GM21360 (cell line): Measurements from ENCODE around the gene GCA.

ENCODE experiments used
- ATAC-seq: cut with Tn5 transposase; IDR thresholded peaks from one replicate; pipeline ENCODE4 v1.9.1; 2021; ENCODE audit warnings: mild to moderate bottlenecking, moderate library complexity; ENCODE audit not compliant: unreplicated experiment

GCA gene

DNA sequence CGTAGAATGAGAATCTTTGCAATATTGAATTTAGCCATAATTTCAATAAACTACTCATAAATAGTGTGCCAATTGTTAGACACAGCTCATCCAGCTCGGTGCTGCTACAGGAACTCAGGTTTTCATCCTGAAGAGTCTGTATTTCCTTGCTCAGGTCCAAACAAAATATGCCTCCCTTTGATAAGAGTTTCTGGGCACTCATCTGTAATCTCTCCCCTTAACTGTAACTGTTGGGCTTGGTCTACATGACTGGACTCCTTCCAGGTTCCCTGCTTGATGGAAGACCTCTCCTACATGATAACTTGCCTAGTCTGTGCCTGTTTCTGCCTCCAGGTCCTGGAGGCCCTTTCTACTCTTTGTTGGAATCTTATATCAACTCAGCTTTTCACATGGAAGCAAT lies 57.9 kb downstream of the GCA start:
- ATAC-seq: no peak

DNA sequence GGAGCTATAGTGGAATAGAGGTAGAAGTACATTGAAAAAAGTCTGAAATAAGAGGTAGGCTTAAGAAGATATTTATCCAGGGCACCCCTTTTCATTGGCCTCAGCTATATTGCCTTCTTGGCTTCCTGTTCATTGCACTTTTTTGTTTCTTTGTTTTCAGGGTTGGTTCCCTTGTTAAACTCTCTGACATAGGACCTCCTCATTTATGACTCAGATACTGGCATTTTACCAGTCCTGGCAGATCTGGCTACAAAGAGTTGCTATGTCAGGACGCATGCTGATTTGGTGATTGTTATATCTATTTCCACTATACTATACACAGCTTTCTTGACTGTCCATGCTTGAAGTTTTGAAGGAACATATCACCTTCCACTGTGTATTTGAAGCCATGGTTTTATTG lies 60.0 kb downstream of the GCA start:
- no peak for ATAC-seq
